ENCODE data around the gene RAD52. TPM values are rescaled to one million over a fixed set of nuclear protein-coding genes. Genes with fewer than 3 reads are reported as not detected.

The RAD52 gene
- total and polyA plus RNA-seq, 2 experiments from 2014 or later = 6.6 to 13.4 TPM

DNA sequence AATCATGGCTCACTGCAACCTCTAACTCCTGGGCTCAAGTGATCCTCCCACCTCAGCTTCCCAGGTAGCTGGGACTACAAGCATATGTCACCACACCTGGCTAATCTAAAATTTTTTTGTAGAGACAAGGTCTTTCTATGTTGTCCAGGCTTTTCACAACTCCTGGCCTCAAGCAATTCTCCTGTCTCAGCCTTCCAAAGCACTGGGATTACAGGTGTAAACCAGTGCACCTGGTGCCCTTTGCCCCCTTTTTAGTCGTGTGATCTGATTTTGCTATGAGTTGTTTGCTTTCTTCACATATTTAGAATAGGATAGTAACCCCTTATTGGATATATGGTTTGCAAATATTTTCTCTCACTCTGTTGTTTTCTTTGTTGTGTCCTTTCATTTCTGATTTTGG lies 1.7 kb upstream of the RAD52 start:
- H3K36me3 ChIP-seq (replicated peaks; ENCODE audit: insufficient read depth, low read depth) = no peaks in the 10 kb centered on the region
- 45% methylated on average over 1 of the region's 1 CpG for WGBS (ENCODE audit: low lambda C conversion rate, missing lambda C conversion rate)
- H3K27ac ChIP-seq = peak overlapping the region; percentile 65
- H3K79me2 ChIP-seq = peaks cover 25% of the 10 kb centered on the region
- DNase-seq (ENCODE audit: low spot score) = peak; percentile 45
- no peaks in the 10 kb centered on the region for H3K27me3 ChIP-seq
- no peak overlapping the region for H3K4me2 ChIP-seq
- H2AFZ ChIP-seq = no peak overlapping the region
- TF ChIP-seq CTCF (IDR thresholded peaks at IDR 0.05; ENCODE audit: poor library complexity) (no peak), EZH2phosphoT487 (IDR thresholded peaks at IDR 0.05; ENCODE audit: low read depth, severe bottlenecking, unreplicated experiment) (no peak), EZH2 (IDR thresholded peaks at IDR 0.05; ENCODE audit: borderline replicate concordance) (no peak)
- no peaks in the 10 kb centered on the region for H4K20me1 ChIP-seq (ENCODE audit: insufficient read depth, poor library complexity, severe bottlenecking)
- H3K4me1 ChIP-seq (ENCODE audit: insufficient read depth) = peaks cover 15% of the 10 kb centered on the region
- no peak overlapping the region for H3K4me3 ChIP-seq
- H3K9me3 ChIP-seq (ENCODE audit: low read depth) = no peaks in the 10 kb centered on the region
- no peaks in the 10 kb centered on the region for H3K9me2 ChIP-seq (replicated peaks; ENCODE audit: insufficient read depth)

- peaks cover 53% of the 10 kb centered on the region for H3K79me2 ChIP-seq
- H3K36me3 ChIP-seq (replicated peaks; ENCODE audit: insufficient read depth, low read depth) = no peaks in the 10 kb centered on the region
- peak overlapping the region; percentile 60 for H2AFZ ChIP-seq
- peaks cover 15% of the 10 kb centered on the region for H3K4me1 ChIP-seq (ENCODE audit: insufficient read depth)
- H3K9me2 ChIP-seq (replicated peaks; ENCODE audit: insufficient read depth) = no peaks in the 10 kb centered on the region
- peak overlapping the region; percentile 61 for H3K4me3 ChIP-seq
- TF ChIP-seq CTCF (IDR thresholded peaks at IDR 0.05; ENCODE audit: poor library complexity) = no peak
- no peak for TF ChIP-seq EZH2 (IDR thresholded peaks at IDR 0.05; ENCODE audit: borderline replicate concordance)
- no peak for TF ChIP-seq EZH2phosphoT487 (IDR thresholded peaks at IDR 0.05; ENCODE audit: low read depth, severe bottlenecking, unreplicated experiment)
- no peaks in the 10 kb centered on the region for H3K27me3 ChIP-seq
- peak overlapping the region; percentile 92 for H3K27ac ChIP-seq
- peak overlapping the region; percentile 91 for H3K4me2 ChIP-seq
- no peaks in the 10 kb centered on the region for H3K9me3 ChIP-seq (ENCODE audit: low read depth)
- H4K20me1 ChIP-seq (ENCODE audit: insufficient read depth, poor library complexity, severe bottlenecking) = no peaks in the 10 kb centered on the region
- 91% methylated on average over 9 of the region's 9 CpGs for WGBS (ENCODE audit: low lambda C conversion rate, missing lambda C conversion rate)
- DNase-seq (ENCODE audit: low spot score) = no peak
Observed at GRCh38 chr12:948238-948637, 1.3 kb downstream of the RAD52 start.

DNA sequence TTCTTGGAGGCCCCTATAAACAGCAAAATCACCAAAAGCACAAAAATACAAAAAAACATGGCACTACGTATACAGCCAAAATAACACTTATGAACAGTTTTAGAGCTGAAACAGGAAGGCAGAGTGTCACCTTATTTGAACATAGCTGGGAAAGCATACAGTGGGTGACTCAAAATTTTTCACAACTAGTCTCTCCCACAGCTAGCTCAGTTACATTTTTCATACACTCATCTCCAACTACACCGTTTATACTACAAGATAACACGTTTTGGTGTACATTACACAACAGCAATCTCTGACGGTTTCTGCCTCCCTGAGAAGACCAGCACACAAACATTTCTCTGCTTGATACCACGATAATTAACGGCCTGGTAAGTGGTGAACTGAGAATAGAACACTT lies 2.9 kb downstream of the RAD52 start:
- Histone ChIP-seq H3K9me3 (ENCODE audit: low read depth) (no peaks in the 10 kb centered on the region), H3K27ac (peak overlapping the region; percentile 4), H3K36me3 (replicated peaks; ENCODE audit: insufficient read depth, low read depth) (no peaks in the 10 kb centered on the region), H3K4me1 (ENCODE audit: insufficient read depth) (peaks cover 15% of the 10 kb centered on the region), H3K4me2 (no peak overlapping the region), H3K9me2 (replicated peaks; ENCODE audit: insufficient read depth) (no peaks in the 10 kb centered on the region), H4K20me1 (ENCODE audit: insufficient read depth, poor library complexity, severe bottlenecking) (no peaks in the 10 kb centered on the region), H2AFZ (no peak overlapping the region), H3K79me2 (peaks cover 68% of the 10 kb centered on the region), H3K27me3 (no peaks in the 10 kb centered on the region), H3K4me3 (no peak overlapping the region)
- 82% methylated on average over 6 of the region's 6 CpGs for WGBS (ENCODE audit: low lambda C conversion rate, missing lambda C conversion rate)
- no peak for DNase-seq (ENCODE audit: low spot score)
- no peak for TF ChIP-seq EZH2phosphoT487 (IDR thresholded peaks at IDR 0.05; ENCODE audit: low read depth, severe bottlenecking, unreplicated experiment)
- TF ChIP-seq EZH2 (IDR thresholded peaks at IDR 0.05; ENCODE audit: borderline replicate concordance) = no peak
- TF ChIP-seq CTCF (IDR thresholded peaks at IDR 0.05; ENCODE audit: poor library complexity) = no peak

DNA sequence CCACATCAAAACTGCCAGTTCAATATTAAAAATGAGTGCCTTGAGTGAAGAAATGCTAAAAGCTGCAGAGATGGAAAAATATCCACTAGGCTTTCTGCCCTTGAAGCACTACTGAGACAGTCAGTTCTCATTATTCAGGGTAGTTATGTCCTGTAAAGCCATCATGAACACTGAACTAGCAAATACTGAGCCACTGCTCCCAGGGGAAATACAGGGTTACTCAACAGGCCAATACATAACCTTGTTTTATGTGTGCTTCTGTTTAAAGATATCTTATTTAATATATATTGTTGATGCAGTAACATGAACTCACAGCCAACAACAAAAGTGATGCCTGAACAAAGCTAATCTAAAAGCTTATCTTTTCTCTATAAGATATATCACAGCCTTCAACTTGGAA lies 3.3 kb downstream of the RAD52 start:
- Histone ChIP-seq H3K4me2 (no peak overlapping the region), H3K9me2 (replicated peaks; ENCODE audit: insufficient read depth) (no peaks in the 10 kb centered on the region), H3K79me2 (peaks cover 72% of the 10 kb centered on the region), H3K36me3 (replicated peaks; ENCODE audit: insufficient read depth, low read depth) (no peaks in the 10 kb centered on the region), H3K4me1 (ENCODE audit: insufficient read depth) (peaks cover 15% of the 10 kb centered on the region), H4K20me1 (ENCODE audit: insufficient read depth, poor library complexity, severe bottlenecking) (no peaks in the 10 kb centered on the region), H3K27ac (peak overlapping the region; percentile 4), H3K4me3 (no peak overlapping the region), H3K27me3 (no peaks in the 10 kb centered on the region), H3K9me3 (ENCODE audit: low read depth) (no peaks in the 10 kb centered on the region), H2AFZ (no peak overlapping the region)
- no peak for DNase-seq (ENCODE audit: low spot score)
- no peak for TF ChIP-seq CTCF (IDR thresholded peaks at IDR 0.05; ENCODE audit: poor library complexity)
- TF ChIP-seq EZH2 (IDR thresholded peaks at IDR 0.05; ENCODE audit: borderline replicate concordance) = no peak
- no peak for TF ChIP-seq EZH2phosphoT487 (IDR thresholded peaks at IDR 0.05; ENCODE audit: low read depth, severe bottlenecking, unreplicated experiment)

Data from hepatocyte (in vitro differentiated cells).